CD4-positive, alpha-beta memory T cell (primary cell): ENCODE measurements around the gene PTPRB. TPM values are rescaled to one million over a fixed set of nuclear protein-coding genes. Genes with fewer than 3 reads are reported as not detected.
"Not testable (repeated sequence)": the region's sequence is repeated elsewhere in the genome, so short reads cannot be mapped to it uniquely, and the experiment has no call there.

ENCODE experiments used
- CTCF ChIA-PET: fragments of 350-600 bp; sonication (Branson Sonifier 250); formaldehyde crosslinking; loops from one replicate; lab custom pipeline; 2021; ENCODE audit warnings: inconsistent platforms; ENCODE audit not compliant: partially characterized antibody; lab: Charles Lee
- POLR2A ChIA-PET: fragments of 350-600 bp; sonication (Branson Sonifier 250); formaldehyde crosslinking; loops from one replicate; lab custom pipeline; 2021; ENCODE audit not compliant: partially characterized antibody; lab: Charles Lee
- DNase-seq, 5 donors: peaks; one replicate each; pipeline versions ENCODE4 v3.0.0 to v3.0.0-alpha.2; 2020 to 2022; ENCODE audit warnings: mixed read lengths in 1 of 5
- H3K27ac ChIP-seq: one replicate; pipeline ENCODE4 v1.7.0; 2013; ENCODE audit warnings: low read depth, low read length
- H3K27me3 ChIP-seq: 2 replicates; pipeline ENCODE4 v1.7.0; 2013; ENCODE audit warnings: mild to moderate bottlenecking, low read length, moderate library complexity; ENCODE audit not compliant: insufficient read depth
- H3K36me3 ChIP-seq: 2 replicates; pipeline ENCODE4 v1.7.0; 2013; ENCODE audit warnings: mild to moderate bottlenecking, low read length, moderate library complexity; ENCODE audit not compliant: insufficient read depth
- H3K4me1 ChIP-seq: 2 replicates; pipeline ENCODE4 v1.7.0; 2013; ENCODE audit warnings: mild to moderate bottlenecking, low read length, moderate library complexity; ENCODE audit not compliant: insufficient read depth
- H3K4me3 ChIP-seq, 2 donors: one replicate each; pipeline ENCODE4 v1.7.0; 2013; ENCODE audit warnings: low read length in 2 of 2, mild to moderate bottlenecking in 1 of 2
- H3K9me3 ChIP-seq, 2 donors: one replicate each; pipeline ENCODE4 v1.7.0; 2013; ENCODE audit warnings: low read length in 2 of 2, control low read depth in 1 of 2; ENCODE audit not compliant: control insufficient read depth in 1 of 2
- H3K27ac Mint-ChIP-seq, 7 donors: one replicate each; pipeline ENCODE4 v1.8.0; 2020 to 2021; ENCODE audit warnings: mixed read lengths in 7 of 7, mild to moderate bottlenecking in 6 of 7, inconsistent platforms in 3 of 7, moderate library complexity in 3 of 7
- H3K27me3 Mint-ChIP-seq, 2 donors: one replicate each; pipeline ENCODE4 v1.8.0; 2020 to 2021; ENCODE audit warnings: mixed read lengths in 2 of 2
- H3K36me3 Mint-ChIP-seq, 2 donors: one replicate each; pipeline ENCODE4 v1.8.0; 2020 to 2021; ENCODE audit warnings: mixed read lengths in 2 of 2, inconsistent platforms in 1 of 2, mild to moderate bottlenecking in 1 of 2
- H3K4me1 Mint-ChIP-seq, 4 donors: one replicate each; pipeline ENCODE4 v1.8.0; 2020 to 2021; ENCODE audit warnings: mixed read lengths in 4 of 4, mild to moderate bottlenecking in 1 of 4
- H3K4me3 Mint-ChIP-seq, 8 donors: one replicate each; pipeline ENCODE4 v1.8.0; 2020 to 2021; ENCODE audit warnings: mixed read lengths in 8 of 8, mild to moderate bottlenecking in 7 of 8, moderate library complexity in 6 of 8, inconsistent platforms in 3 of 8
- H3K9me3 Mint-ChIP-seq, 8 donors: one replicate each; pipeline ENCODE4 v1.8.0; 2020 to 2021; ENCODE audit warnings: mixed read lengths in 8 of 8, mild to moderate bottlenecking in 5 of 8, inconsistent platforms in 3 of 8, moderate library complexity in 1 of 8
- intact Hi-C: fragments of 100-400 bp; cut with micrococcal nuclease; formaldehyde crosslinking; loops from one replicate; pipeline ENCODE4 v1.15.1; 2023
- polyA plus RNA-seq, 2 donors: library from polyadenylated mRNA; unstranded; fragments of 300-500 nt; fragmentation: Illumina TruSeq; gene quantifications; one replicate each; pipeline ENCODE4 v1.2.3, GENCODE V29; 2021
- total RNA-seq, 2 experiments: library from RNA; stranded (reverse); gene quantifications; one replicate each; pipeline ENCODE4 v1.2.3, GENCODE V29; 2021

PTPRB gene
- total and polyA plus RNA-seq, 4 experiments from 2014 or later, result not detected

- Mint-ChIP-seq H3K36me3 (no peaks in the 10 kb centered on the region), H3K27ac (no peak overlapping the region), H3K4me3 (no peak overlapping the region), H3K9me3 (peaks cover 0 to 4% (median under 1%) of the 10 kb centered on the region in 8 donors), H3K27me3 (peaks cover 1 to 4% of the 10 kb centered on the region in 2 donors), H3K4me1 (no peaks in the 10 kb centered on the region)
- intact Hi-C loops, result no loop called here
- no peaks in the 10 kb centered on the region for H3K4me1 ChIP-seq
- no peaks in the 10 kb centered on the region for H3K27me3 ChIP-seq
- ChIA-PET POLR2A (no interaction called here), CTCF (no interaction called here)
- no peak overlapping the region for H3K27ac ChIP-seq
- H3K36me3 ChIP-seq, result no peaks in the 10 kb centered on the region
- DNase-seq, result no peak
- no peak overlapping the region for H3K4me3 ChIP-seq
- H3K9me3 ChIP-seq, result no peaks in the 10 kb centered on the region
Measured at GRCh38 chr12:70513426-70513825, 123.8 kb downstream of the PTPRB start.

DNA sequence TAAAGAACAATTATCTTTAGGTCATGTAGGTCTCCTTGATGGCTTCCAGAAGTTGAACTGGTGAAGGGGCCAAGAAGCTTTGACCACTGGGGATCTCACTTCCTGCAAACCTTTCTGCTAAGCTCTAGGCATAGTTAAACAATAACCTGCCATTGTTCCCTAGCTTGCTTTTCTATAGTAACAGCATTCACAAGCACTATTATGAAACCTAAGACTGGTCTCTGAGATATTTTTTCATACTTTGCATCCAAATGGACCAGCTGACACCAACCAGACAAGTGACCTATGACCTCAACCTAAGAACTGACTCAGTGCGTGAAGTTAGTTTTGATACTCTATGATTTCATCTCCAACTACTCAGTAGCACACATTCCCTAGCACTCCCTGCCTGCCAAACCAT is 129.1 kb downstream of the PTPRB start:
- no peaks in the 10 kb centered on the region for H3K9me3 ChIP-seq
- H3K4me3 ChIP-seq, result no peak overlapping the region
- H3K4me1 ChIP-seq, result no peaks in the 10 kb centered on the region
- no peaks in the 10 kb centered on the region for H3K27me3 ChIP-seq
- no peaks in the 10 kb centered on the region for H3K36me3 ChIP-seq
- Mint-ChIP-seq H3K27ac (no peak overlapping the region), H3K4me3 (no peak overlapping the region), H3K9me3 (peaks cover 0 to 4% (median under 1%) of the 10 kb centered on the region in 8 donors), H3K36me3 (no peaks in the 10 kb centered on the region), H3K4me1 (no peaks in the 10 kb centered on the region), H3K27me3 (peaks cover 4 to 9% of the 10 kb centered on the region in 2 donors)
- CTCF ChIA-PET, result no interaction called here
- no peak overlapping the region for H3K27ac ChIP-seq
- intact Hi-C loops, result no loop called here
- POLR2A ChIA-PET, result no interaction called here
- DNase-seq, result no peak

- no peak overlapping the region for H3K27ac ChIP-seq
- no peaks in the 10 kb centered on the region for H3K4me1 ChIP-seq
- ChIA-PET CTCF (no interaction called here), POLR2A (no interaction called here)
- H3K36me3 Mint-ChIP-seq, result no peaks in the 10 kb centered on the region
- H3K9me3 ChIP-seq, result no peaks in the 10 kb centered on the region
- no peaks in the 10 kb centered on the region for H3K4me1 Mint-ChIP-seq
- peaks cover 0 to 4% (median under 1%) of the 10 kb centered on the region in 8 donors for H3K9me3 Mint-ChIP-seq
- H3K27me3 Mint-ChIP-seq, result peaks cover 4 to 7% of the 10 kb centered on the region in 2 donors
- no peak for DNase-seq
- H3K4me3 Mint-ChIP-seq, result no peak overlapping the region
- no peak overlapping the region for H3K4me3 ChIP-seq
- intact Hi-C loops, result no loop called here
- no peak overlapping the region for H3K27ac Mint-ChIP-seq
- no peaks in the 10 kb centered on the region for H3K27me3 ChIP-seq
- H3K36me3 ChIP-seq, result no peaks in the 10 kb centered on the region
Measured at GRCh38 chr12:70507442-70507841, 129.8 kb downstream of the PTPRB start.

GRCh38 chr12:70497508-70497907 is 139.7 kb downstream of the PTPRB start:
- H3K9me3 Mint-ChIP-seq, result peaks cover 0 to 14% (median 8%) of the 10 kb centered on the region in 8 donors
- no peaks in the 10 kb centered on the region for H3K27me3 ChIP-seq
- intact Hi-C loops, result no loop called here
- H3K27ac ChIP-seq, result no peak overlapping the region
- H3K36me3 Mint-ChIP-seq, result no peaks in the 10 kb centered on the region
- H3K4me1 Mint-ChIP-seq, result no peaks in the 10 kb centered on the region
- ChIA-PET POLR2A (no interaction called here), CTCF (no interaction called here)
- peaks cover 10 to 14% of the 10 kb centered on the region in 2 donors for H3K27me3 Mint-ChIP-seq
- DNase-seq, result no peak
- no peaks in the 10 kb centered on the region for H3K36me3 ChIP-seq
- no peaks in the 10 kb centered on the region for H3K4me1 ChIP-seq
- no peaks in the 10 kb centered on the region for H3K9me3 ChIP-seq
- no peak overlapping the region for H3K27ac Mint-ChIP-seq
- no peak overlapping the region for H3K4me3 ChIP-seq
- H3K4me3 Mint-ChIP-seq, result no peak overlapping the region

- intact Hi-C loops, POLR2A ChIA-PET, H3K36me3 ChIP-seq, H3K27ac Mint-ChIP-seq, CTCF ChIA-PET, H3K27me3 ChIP-seq, DNase-seq, H3K4me1 ChIP-seq, H3K4me3 Mint-ChIP-seq, H3K9me3 ChIP-seq, H3K4me1 Mint-ChIP-seq, H3K27ac ChIP-seq, H3K4me3 ChIP-seq, H3K36me3 Mint-ChIP-seq: not testable (repeated sequence)
- H3K27me3 Mint-ChIP-seq, result peaks cover 8 to 17% of the 10 kb centered on the region in 2 donors
- peaks cover 0 to 20% (median 6%) of the 10 kb centered on the region in 8 donors for H3K9me3 Mint-ChIP-seq
Measured at GRCh38 chr12:70492904-70493303, 144.3 kb downstream of the PTPRB start.

GRCh38 chr12:70490928-70491327 is 146.3 kb downstream of the PTPRB start:
- H3K4me3 Mint-ChIP-seq, H3K27me3 ChIP-seq, H3K4me1 ChIP-seq, H3K27ac ChIP-seq, POLR2A ChIA-PET, H3K27ac Mint-ChIP-seq, H3K36me3 ChIP-seq, CTCF ChIA-PET, intact Hi-C loops, H3K9me3 ChIP-seq, H3K4me1 Mint-ChIP-seq, DNase-seq, H3K36me3 Mint-ChIP-seq, H3K4me3 ChIP-seq: not testable (repeated sequence)
- Mint-ChIP-seq H3K27me3 (peaks cover 10 to 17% of the 10 kb centered on the region in 2 donors), H3K9me3 (peaks cover 0 to 16% (median 2%) of the 10 kb centered on the region in 8 donors)

DNA sequence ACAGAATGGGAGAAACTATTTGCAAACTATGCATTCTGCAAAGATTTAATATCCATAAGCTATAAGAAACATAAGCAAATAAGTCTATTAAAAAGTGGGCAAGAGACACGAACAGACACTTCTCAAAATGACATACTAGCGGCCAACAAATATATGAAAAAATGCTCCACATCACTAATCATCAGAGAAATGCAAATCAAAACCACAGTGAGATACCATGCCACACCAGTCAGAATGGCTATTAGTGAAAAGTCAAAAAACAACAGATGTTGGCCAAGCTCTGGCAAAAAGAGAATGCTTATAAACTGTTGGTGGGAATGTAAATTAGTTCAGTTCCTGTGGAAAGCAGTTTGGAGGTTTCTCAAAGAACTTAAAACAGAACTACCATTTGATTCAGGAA is 149.8 kb downstream of the PTPRB start:
- ChIA-PET POLR2A (no interaction called here), CTCF (no interaction called here)
- no peak overlapping the region for H3K4me3 ChIP-seq
- Mint-ChIP-seq H3K4me1 (no peaks in the 10 kb centered on the region), H3K27ac (no peak overlapping the region), H3K36me3 (no peaks in the 10 kb centered on the region), H3K27me3 (peaks cover 4 to 5% of the 10 kb centered on the region in 2 donors), H3K4me3 (no peak overlapping the region), H3K9me3 (peaks cover 0 to 13% (median 0%) of the 10 kb centered on the region in 8 donors)
- no peak overlapping the region for H3K27ac ChIP-seq
- H3K36me3 ChIP-seq, result no peaks in the 10 kb centered on the region
- no peaks in the 10 kb centered on the region for H3K9me3 ChIP-seq
- intact Hi-C loops, result no loop called here
- H3K27me3 ChIP-seq, result no peaks in the 10 kb centered on the region
- no peaks in the 10 kb centered on the region for H3K4me1 ChIP-seq
- no peak for DNase-seq

- no peak for DNase-seq
- Histone ChIP-seq H3K4me3 (no peak overlapping the region), H3K9me3 (no peaks in the 10 kb centered on the region), H3K27ac (no peak overlapping the region), H3K27me3 (no peaks in the 10 kb centered on the region), H3K36me3 (no peaks in the 10 kb centered on the region), H3K4me1 (no peaks in the 10 kb centered on the region)
- CTCF ChIA-PET, result no interaction called here
- Mint-ChIP-seq H3K36me3 (no peaks in the 10 kb centered on the region), H3K4me1 (no peaks in the 10 kb centered on the region), H3K27ac (no peak overlapping the region), H3K9me3 (peaks cover 0 to 14% (median 0%) of the 10 kb centered on the region in 8 donors), H3K4me3 (no peak overlapping the region), H3K27me3 (peaks cover 1 to 5% of the 10 kb centered on the region in 2 donors)
- POLR2A ChIA-PET, result no interaction called here
- intact Hi-C loops, result no loop called here
Measured at GRCh38 chr12:70486588-70486987, 150.6 kb downstream of the PTPRB start.
